ENCODE measurements around the gene SCMH1. TPM values are rescaled to one million over a fixed set of nuclear protein-coding genes. Genes with fewer than 3 reads are reported as not detected.

SCMH1 gene
- total and polyA plus RNA-seq, 2 donors (not counting 3 experiments of a cell fraction or from before 2014, with no cell fraction given): 39.9 to 40.7 TPM

DNA sequence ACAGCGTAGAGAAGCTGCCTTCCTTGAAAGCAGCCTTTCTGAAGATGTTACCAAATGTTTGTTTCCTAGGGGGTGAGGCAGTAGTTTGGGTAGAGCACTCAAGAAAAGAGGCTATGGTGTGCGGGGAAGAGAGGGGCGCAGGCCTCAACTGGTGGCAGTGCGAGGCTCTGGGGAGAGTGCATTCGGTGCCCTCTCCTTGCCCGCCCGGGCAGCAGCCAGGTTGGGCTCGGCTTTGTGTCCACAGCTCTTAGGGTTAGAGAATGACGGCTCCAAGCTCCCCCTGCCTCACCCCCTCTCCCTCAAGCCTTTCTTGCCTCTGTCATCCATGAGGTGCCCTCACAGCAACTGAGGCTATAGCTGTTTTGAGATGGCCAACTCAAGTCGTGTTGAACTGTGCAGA is 219.7 kb downstream of the SCMH1 start:
- CTCF ChIA-PET: interaction anchor here (0.6 to 5.0 kb wide), 13 partner anchors 19 to 262 kb away, joined by 3 to 36 read pairs (median 3); partner anchors contain the start of gene CTPS1

More for the DNA sequence above, 219.7 kb downstream of the SCMH1 start:
- no peak for FAIRE-seq
- Histone ChIP-seq H3K4me2 (ENCODE audit: insufficient read depth, low read length) (no peak overlapping the region), H3K4me1 (ENCODE audit: control insufficient read depth, extremely low read depth, insufficient read depth, low read length) (peaks cover 27% of the 10 kb centered on the region), H3K9me3 (replicated peaks; ENCODE audit: control insufficient read depth, insufficient read depth, low read length) (no peaks in the 10 kb centered on the region), H3K9ac (replicated peaks; ENCODE audit: extremely low read depth, insufficient read depth, low read length) (no peak overlapping the region), H2AFZ (ENCODE audit: low read depth, low read length) (no peak overlapping the region), H3K27me3 (ENCODE audit: control insufficient read depth in 2 of 2, insufficient read depth in 2 of 2, low read length in 2 of 2) (no peaks in the 10 kb centered on the region), H4K20me1 (replicated peaks; ENCODE audit: control insufficient read depth, extremely low read depth, insufficient read depth, low read length) (no peaks in the 10 kb centered on the region), H3K36me3 (ENCODE audit: control insufficient read depth in 2 of 2, extremely low read depth in 1 of 2, insufficient read depth in 2 of 2, low read length in 2 of 2) (peaks cover 0 to 11% of the 10 kb centered on the region in 2 experiments), H3K4me3 (replicated peaks in 1 of 3; ENCODE audit: insufficient read depth in 1 of 3, low read depth in 1 of 3, low read length in 3 of 3) (no peak overlapping the region), H3K79me2 (ENCODE audit: control insufficient read depth, insufficient read depth, low read length) (no peaks in the 10 kb centered on the region), H3K27ac (ENCODE audit: insufficient read depth, low read depth, low read length) (no peak overlapping the region), H3K9me1 (replicated peaks; ENCODE audit: control insufficient read depth, extremely low read depth, insufficient read depth, low read length) (no peaks in the 10 kb centered on the region)
- POLR2A ChIA-PET: no interaction called here
- BruUV-seq (replicated peaks): no TSS peak
- intact Hi-C loops (cut with micrococcal nuclease): loop anchor here (5.0 kb wide), 1 partner anchor 410 kb away; no protein-coding TSS in a partner anchor
- TF ChIP-seq, protein P1, sequence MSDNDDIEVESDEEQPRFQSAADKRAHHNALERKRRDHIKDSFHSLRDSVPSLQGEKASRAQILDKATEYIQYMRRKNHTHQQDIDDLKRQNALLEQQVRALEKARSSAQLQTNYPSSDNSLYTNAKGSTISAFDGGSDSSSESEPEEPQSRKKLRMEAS (IDR thresholded peaks at IDR 0.05; ENCODE audit: insufficient read depth, insufficient read length): no peak
- TF ChIP-seq POLR2A (IDR thresholded peaks at IDR 0.05; ENCODE audit: low read depth, low read length) (no peak), MYC (IDR thresholded peaks at IDR 0.05; ENCODE audit: low read depth, low read length) (no peak), FOS (IDR thresholded peaks at IDR 0.05; ENCODE audit: borderline replicate concordance, insufficient read depth, low read length) (no peak), GATA2 (IDR thresholded peaks at IDR 0.05; ENCODE audit: insufficient read depth, insufficient read length, low read depth, low read length) (no peak), JUN (IDR thresholded peaks at IDR 0.05; ENCODE audit: borderline replicate concordance, insufficient read depth, insufficient read length, low read depth) (no peak), EZH2 (IDR thresholded peaks at IDR 0.05; ENCODE audit: borderline replicate concordance, low read depth, low read length, severe bottlenecking) (no peak), POLR2AphosphoS5 (IDR thresholded peaks at IDR 0.05; ENCODE audit: insufficient read depth, low read depth, low read length) (no peak)
- TF ChIP-seq, protein P2, sequence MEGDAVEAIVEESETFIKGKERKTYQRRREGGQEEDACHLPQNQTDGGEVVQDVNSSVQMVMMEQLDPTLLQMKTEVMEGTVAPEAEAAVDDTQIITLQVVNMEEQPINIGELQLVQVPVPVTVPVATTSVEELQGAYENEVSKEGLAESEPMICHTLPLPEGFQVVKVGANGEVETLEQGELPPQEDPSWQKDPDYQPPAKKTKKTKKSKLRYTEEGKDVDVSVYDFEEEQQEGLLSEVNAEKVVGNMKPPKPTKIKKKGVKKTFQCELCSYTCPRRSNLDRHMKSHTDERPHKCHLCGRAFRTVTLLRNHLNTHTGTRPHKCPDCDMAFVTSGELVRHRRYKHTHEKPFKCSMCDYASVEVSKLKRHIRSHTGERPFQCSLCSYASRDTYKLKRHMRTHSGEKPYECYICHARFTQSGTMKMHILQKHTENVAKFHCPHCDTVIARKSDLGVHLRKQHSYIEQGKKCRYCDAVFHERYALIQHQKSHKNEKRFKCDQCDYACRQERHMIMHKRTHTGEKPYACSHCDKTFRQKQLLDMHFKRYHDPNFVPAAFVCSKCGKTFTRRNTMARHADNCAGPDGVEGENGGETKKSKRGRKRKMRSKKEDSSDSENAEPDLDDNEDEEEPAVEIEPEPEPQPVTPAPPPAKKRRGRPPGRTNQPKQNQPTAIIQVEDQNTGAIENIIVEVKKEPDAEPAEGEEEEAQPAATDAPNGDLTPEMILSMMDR (IDR thresholded peaks at IDR 0.05; ENCODE audit: extremely low read depth in 1 of 2, insufficient read depth in 1 of 2, low read depth in 1 of 2, low read length in 2 of 2): no peak
- dilution Hi-C loops (cut with MboI; ENCODE audit: extremely low pct_ligation_motif_present, low sequenced_read_pairs): no loop called here
- no peak for DNase-seq (ENCODE audit: low read depth, low spot score)

Measured in endothelial cell of umbilical vein (primary cell).